HG02678 (cell line): Measurements from ENCODE around the gene SLC19A2.
"Not testable (repeated sequence)": the region's sequence is repeated elsewhere in the genome, so short reads cannot be mapped to it uniquely, and the experiment has no call there.

Source experiments
- ATAC-seq: cut with Tn5 transposase; IDR thresholded peaks from one replicate; pipeline ENCODE4 v1.9.1; 2021; ENCODE audit warnings: mild to moderate bottlenecking, moderate library complexity; ENCODE audit not compliant: unreplicated experiment

Gene SLC19A2, protein sequence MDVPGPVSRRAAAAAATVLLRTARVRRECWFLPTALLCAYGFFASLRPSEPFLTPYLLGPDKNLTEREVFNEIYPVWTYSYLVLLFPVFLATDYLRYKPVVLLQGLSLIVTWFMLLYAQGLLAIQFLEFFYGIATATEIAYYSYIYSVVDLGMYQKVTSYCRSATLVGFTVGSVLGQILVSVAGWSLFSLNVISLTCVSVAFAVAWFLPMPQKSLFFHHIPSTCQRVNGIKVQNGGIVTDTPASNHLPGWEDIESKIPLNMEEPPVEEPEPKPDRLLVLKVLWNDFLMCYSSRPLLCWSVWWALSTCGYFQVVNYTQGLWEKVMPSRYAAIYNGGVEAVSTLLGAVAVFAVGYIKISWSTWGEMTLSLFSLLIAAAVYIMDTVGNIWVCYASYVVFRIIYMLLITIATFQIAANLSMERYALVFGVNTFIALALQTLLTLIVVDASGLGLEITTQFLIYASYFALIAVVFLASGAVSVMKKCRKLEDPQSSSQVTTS

DNA sequence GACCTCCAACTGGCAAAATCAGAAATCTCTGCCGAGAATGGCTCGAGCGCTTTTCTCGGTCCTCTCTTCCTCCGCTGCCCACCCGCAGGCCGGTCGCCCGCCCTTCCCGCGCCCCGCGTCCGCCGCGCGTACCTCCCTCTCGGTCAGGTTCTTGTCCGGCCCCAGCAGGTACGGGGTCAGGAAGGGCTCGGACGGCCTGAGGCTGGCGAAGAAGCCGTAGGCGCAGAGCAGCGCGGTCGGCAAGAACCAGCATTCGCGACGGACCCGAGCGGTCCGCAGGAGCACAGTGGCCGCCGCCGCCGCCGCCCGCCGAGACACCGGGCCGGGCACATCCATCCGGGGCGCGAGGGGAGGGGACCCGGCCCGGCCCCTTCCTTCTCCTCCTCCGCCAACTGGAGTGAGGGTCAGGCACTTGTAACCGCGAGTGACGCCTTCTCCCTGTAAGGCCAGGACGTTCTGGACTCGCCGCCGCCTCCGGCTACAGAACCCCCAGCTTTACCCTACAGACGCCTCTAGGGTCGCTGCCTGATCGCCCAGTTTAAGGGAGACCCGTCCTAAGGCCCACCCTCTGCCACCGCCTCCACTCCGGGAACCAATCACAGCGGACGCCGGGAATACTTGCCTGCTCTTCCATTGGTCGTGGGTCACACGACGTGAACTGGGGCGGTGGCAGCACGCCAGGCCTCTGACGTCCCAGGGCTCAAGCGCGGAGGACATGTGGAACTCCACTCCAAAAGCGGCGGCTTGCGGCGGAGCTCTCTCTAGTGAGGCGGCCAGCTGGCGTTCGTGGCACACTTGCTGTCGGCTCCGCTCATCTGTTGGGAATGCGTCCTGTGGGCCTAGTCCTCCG, at the start of gene SLC19A2:
Gene SLC19A2, minus strand, starts transcription at position 514 of the 850 bp plus-strand sequence. Its CDS starts 178 bp downstream, at position 336.
- peak; percentile 97 for ATAC-seq

DNA sequence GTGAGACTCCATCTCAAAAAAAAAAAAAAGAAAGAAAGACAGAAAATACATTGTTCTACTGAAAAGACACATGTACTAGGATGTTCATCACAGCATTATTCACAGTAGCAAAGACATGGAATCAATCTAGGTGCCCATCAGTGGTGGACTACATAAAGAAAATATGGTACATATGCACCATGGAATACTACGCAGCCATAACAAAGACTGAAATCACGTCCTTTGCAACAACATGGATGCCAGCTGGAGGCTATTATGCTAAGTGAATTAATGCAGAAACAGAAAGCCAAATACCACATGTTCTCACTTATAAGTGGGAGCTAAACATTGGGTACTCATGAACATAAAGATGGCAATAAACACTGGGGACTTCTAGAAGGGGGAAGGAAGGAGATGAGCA, 48.9 kb upstream of the SLC19A2 start:
- ATAC-seq, result no peak

DNA sequence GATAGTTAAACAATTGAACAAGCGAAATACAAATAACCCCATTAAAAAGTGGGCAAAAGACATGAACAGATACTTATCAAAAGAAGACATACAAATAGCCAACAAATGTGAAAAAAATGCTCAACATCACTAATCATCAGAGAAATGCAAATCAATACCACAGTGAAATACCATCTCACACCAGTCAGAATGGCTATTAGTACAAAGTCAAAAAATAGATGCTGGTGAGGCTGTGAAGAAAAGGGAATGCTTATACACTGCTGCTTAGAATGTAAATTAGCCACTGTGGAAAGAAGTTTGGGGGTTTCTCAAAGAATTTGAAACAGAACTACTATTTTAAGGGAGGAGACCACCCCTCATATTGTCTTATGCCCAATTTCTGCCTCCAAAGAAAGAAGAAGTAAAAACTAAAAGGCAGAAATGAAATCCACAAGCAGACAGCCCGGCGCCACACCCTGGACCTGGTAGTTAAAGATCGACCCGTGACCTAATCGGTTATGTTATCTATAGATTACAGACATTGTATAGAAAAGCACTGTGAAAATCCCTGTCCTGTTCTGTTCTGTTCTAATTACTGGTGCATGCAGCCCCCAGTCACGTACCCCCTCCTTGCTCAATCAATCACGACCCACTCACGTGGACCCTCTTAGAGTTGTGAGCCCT, 47.9 kb upstream of the SLC19A2 start:
- ATAC-seq, result not testable (repeated sequence)

DNA sequence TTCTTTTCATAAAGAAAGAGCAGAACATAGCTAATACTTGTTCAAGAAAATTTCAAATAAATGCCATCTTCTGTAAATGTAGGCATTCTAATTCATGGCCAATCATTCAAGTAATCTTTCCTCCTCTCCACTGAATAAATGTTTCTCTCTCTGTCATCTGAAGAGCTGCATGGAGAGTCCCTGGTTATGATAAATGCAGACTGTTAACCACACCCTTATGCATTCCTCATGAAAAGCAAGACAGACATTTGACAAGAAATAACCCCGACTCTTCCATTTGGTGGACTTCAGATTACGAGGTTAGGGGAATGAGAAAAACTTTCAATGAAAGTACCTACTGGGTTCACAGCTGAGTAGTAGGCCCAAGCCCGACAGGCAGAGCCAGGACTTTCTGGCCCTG, 44.7 kb upstream of the SLC19A2 start:
- ATAC-seq, result no peak

DNA sequence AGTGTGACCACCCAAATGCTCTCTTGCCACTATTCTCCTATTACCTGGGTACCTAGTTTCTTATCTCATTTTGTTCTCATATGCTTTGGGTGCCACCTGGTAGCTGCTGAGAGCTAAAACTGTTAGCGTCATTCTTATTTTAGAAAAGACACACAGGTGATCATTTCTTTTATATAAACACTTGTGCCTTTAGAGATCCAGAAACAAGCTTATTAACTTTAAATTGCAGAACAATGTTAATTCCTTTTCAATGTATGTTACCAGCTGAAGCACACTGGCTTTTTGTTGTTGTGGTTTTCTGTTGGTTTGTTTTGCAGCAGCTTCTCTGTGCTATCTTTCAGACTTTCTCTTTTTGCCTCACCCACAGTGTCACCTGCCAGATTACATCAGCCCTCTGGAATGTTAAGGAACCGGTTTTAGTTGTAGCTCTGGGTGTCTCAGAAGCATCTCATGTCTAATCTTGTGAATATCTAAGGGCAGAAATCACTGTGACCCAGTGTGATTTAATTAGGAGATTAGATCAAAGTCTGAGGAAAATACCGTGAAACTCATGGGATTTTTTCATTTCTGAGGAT, 43.4 kb upstream of the SLC19A2 start:
- ATAC-seq, result no peak

DNA sequence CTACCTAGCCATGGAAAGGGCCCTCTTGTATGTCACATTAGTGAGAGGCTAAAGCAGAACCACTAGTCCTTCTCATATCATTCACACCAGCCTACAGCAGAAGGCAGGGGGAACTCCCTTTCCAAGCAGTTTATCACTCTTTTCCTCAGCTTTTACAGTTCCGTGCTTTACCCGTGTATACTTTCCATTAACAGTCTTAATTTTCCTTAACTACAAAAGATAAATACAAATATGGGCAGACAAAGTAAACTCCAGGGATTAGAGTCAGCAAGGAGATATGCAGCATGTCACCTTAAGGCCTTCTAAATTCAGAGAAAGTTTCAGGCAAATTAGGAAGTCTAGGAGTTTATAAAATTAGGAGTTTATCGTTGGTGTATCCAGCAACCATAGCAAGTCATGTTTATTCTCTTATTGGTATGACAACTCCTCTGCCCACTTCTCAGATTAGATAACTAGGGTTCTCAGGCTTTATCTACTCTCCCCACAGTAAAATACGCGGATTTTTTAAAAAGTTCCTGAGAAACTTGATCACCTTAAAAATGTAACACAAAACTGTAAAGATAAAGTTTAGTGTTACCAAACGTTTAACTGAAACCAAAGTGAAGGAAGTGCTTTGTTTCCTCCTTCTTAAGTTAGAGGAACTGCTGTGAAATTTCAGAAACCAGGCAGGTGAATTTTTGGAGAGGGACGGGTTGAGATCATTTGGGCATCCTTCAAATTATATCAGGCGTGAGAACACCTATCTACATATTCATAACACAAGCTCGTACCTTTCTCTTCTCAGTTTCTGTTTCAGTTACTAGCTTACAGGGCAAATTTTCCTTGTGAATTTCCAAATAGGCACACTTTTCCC, 42.7 kb upstream of the SLC19A2 start:
- no peak for ATAC-seq

DNA sequence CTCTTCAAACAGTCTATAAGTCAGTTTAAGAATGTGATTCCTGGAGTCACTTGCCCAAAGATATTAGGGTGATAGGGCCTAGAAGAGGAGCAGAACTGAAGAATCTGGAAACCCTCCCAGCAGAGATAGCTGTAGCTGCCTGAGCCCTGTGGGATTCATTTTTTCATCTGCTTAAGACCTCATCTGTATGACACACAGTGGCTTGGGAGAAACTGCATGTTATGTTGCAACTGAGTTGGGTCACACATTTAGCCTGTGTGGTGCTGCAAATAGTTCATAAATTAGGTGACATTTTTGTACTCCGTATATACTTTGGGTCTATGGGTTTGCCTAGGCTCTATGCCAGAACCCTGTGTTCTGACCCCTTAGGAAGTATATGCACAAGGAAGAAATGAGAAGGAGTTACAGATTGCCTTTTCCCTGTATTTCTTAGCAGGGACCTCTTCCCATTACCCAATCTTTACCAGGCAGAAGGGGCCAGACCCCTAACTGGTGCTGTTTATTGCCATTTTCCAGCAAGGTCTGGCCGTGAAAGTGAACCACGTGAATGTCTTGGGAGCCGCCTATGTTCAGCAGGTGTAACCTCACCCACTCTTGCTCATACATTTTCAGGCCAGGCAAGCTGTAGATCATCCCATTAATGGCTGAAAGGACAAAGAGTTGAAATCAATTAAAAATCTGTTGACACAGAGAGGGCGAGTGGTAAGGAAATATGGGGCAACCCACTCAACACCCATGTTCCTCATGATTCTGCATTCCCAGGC, 41.9 kb upstream of the SLC19A2 start:
- ATAC-seq, result no peak

DNA sequence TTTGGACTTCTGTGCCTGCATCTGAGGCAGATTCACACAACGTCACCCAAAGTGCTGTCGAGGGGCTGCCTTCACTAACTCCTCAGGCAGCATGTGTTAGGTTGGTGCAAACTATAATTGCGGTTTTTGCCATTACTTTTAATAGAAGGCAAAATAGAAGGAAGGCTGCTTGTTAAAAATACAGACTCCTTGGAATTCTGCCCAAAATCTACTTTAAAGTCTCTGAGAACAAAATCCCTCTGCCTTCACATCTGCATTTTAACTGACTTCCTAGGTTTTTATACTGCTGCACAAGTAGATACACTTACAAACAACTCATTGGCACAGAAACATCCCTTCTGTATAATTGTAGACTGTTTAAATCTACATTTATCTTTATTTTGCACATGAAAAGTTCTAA, 41.3 kb upstream of the SLC19A2 start:
- no peak for ATAC-seq

DNA sequence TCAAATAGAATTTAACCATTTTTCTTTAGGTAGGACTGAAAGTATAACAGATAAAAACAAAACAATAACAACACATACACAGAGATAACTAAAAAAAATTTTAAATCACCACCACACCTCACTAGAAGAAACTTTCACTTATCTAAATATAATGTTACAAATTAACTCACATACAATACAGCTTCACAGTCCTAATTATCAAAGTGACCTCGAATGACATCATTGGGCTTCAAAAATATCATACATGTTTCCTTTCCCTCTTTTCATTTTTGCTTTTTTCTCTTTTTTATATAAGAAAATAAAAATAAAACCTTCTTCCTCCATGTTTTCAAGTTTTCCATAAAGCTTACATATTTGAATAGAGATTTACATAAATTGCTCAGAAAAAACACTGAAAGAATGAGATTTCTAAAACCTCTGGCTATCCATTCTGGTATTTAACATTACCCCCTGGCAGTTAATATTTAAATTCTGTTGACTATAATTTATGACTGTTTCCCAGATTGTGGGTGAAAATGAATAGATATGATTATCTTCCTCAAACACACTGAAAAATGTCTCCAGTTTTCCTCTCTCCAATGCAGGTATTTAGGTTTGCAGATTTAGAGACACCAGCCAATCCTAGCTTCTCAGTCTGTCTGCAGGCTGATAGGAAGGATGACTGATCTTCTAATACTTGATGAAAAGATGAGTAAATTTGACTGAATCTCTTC, 40.5 kb upstream of the SLC19A2 start:
- no peak for ATAC-seq

DNA sequence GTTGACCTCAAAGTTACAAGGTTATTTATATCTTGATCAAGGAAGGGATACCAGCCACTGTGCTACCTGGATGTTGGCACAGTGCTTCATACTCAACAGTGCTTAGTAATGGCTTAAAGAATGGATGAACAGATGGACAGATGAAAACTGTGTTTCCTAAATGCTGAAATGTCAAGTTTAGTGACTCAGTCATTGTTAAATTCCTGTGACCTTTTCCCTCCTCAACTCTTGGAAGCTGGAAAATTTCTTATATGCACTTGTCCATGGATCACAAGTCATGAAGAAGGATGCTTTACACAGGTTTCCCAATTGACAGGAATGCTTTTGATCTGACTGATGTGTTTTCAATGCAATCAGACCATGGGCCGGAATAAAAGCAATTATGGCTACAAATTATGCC, 39.6 kb upstream of the SLC19A2 start:
- ATAC-seq, result no peak

DNA sequence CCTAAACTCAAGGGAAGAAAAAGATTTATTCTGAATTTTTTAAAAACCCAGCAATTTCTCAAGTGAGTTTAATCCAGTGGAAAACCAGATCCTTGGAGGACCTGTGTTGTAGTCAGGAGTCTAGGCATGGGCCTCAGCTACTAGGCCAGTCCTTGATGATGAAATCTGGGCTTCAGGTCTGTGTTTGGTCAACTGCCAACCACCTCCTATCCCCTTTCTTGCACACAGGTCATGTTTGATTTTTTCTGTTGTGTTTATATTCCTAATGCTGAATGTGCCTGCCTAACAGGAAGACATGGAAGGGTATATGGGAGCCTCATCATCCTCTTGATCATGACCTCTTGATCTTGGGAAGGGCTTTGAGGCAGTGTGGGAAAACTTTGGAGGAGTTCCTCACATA, 38.2 kb upstream of the SLC19A2 start:
- no peak for ATAC-seq

DNA sequence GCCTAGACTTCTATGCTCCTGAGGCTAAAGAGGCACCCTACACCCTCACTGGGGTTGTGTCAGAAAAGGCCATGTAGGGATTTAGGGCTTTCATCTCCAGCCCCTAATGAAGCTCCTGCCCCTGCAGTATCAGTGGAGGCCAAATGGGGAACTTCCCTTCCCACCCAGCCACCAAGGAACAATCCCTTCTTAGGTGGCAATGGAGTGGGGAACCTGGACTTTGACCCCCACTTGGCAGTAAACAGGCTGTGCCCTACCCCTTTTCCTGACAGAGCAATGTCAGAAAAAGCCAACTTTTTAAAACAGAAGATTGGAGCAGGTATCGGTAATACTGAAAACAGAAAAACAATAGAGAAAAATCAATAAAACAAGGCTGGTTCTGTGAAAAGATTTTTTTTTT, 35.5 kb upstream of the SLC19A2 start:
- no peak for ATAC-seq

DNA sequence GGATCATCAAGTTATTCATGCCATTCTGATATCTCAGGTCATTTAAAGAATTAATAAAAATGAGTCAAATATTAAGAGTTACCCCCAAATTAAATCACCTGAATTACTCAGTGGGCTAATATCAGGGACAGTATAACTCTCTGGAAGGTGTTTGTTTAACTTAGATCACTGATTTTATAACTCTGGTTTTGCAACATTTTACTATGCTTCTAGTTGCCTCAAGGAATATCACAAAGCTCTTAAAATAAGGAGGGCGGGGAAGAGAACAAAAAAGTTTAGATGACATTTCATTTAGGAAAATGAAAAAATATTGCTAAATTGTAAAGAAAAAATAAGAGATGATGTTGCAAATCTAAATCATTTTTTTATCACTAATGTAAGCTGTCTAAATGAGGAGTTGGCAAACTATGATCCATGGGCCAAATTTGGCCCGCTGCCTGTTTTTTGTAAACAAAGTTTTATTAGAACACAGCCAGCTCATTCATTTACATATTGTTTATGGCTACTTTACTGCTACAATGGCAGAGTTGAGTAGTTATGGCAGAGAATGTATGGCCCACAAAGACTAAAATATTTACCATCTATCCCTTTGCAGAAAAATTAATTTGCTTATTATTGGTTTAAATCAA, 31.9 kb upstream of the SLC19A2 start:
- no peak for ATAC-seq

DNA sequence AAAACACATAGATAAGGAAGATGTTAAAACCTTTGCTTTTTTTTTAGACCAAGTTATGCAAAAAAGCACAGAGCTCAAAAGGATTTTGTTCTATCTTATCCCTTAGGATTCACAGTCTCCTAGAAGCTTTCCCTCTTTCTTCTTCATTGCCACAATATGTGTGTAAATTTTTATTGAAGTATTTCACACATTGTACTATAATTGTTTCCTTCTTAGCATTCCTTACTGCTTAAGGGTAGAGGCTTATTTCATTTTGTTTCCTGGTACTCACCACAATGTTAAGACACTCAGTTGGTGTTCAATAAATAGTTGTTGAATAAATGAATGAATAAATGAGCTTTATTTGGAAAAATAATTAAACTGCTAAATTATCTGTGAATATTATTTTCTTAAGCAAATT, 29.9 kb upstream of the SLC19A2 start:
- ATAC-seq, result no peak

DNA sequence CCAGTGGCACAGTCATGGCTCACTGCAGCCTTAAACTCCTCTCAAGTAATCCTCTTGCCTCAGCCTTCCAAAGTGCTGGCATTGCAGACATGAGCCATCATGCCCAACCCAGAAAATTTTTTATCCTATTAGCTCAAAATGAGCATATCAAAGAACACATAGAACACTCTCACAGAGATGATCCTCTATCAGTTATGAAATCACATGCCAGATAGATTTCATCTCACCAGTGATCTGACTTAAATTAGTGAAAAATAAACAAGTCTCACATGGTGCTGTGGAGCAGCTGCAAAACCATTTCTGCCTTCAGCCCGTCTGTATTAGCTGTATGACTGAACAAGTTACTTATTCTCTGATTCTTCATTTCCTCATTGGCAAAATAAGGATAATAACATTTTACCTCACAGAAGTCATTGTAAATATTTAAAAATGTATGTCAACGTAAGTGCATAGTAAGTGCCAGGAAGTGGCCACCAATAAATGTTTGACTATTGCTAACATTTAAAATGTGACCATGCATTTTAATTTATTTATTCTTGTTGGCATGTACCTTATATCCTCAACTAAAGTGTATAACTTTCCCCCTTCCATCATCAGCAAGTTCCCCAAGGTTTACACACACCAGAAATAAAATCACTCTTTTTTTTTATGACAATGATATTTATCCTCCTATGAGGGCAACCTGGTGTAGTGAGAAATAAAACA, 29.0 kb upstream of the SLC19A2 start:
- no peak for ATAC-seq

DNA sequence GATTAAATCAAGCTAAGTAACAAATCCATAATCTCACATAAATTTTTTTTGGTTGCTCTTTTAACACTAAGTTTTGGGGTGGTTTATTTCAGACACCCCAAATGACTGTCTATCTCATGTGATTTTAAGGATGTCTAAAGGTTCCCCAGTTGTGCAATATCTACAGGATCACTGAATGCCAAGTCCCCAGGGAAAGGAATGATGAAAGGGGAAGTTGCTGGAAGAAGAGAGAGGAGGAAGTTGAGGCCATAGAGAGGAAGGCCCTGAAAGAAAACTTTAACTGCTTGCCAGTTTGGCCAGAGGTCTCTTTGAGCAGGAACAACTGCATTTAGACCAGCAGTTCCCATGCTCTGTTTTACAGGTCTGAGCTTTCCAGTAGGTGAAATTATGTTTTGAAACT, 27.5 kb upstream of the SLC19A2 start:
- no peak for ATAC-seq

DNA sequence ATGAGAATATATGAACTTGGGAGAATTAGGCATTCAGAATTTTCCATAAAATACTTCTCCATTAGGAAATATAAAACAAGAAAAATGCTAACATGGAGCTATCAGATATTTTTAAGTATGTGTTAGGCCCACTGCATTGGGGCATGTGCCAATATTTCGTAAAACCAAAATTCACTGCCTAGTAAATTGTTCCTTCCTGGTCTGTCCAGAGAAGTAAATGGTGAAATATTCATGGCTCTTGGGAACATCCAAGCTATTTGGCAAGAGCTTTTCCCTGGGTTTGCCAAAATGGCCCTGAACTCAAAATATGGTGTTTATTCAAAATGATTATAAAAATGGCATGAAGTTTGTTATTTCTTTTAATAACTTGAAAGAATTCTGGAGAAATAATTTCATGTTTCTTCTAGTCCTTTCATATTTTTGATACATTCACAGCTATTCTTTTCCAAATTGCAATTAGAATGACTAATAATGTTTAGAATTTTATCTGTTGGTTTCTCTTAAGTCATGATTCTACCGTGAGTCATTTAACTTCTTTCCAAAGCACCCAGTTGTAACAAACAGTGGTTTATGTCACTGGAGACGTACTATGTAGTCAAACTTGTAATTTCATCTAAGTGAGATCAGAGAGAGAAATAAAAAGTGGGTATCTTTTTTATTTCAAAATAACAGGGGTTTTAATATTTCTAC, 25.7 kb upstream of the SLC19A2 start:
- ATAC-seq, result no peak
